HepG2 (cell line): Measurements from ENCODE around the gene EMILIN1. TPM values are rescaled to one million over a fixed set of nuclear protein-coding genes. Genes with fewer than 3 reads are reported as not detected.

Experiments used
- ASH2L ChIP-seq: fragments of 300-600, 200-600 bp; sonication (generic); IDR thresholded peaks from 2 replicates; pipeline ENCODE4 v1.7.0; 2017; ENCODE audit warnings: low read depth, mild to moderate bottlenecking, moderate library complexity, mixed read lengths, low read length; ENCODE audit not compliant: insufficient read length
- CBX1 ChIP-seq: IDR thresholded peaks from one replicate; pipeline ENCODE4 v1.6.1; 2016; ENCODE audit warnings: antibody characterized with exemption, low read depth
- GLI4 ChIP-seq: sonication (generic); formaldehyde crosslinking; IDR thresholded peaks from 2 replicates; pipeline ENCODE4 v1.5.1; 2020; ENCODE audit warnings: missing genetic modification reagents, mild to moderate bottlenecking, moderate library complexity, borderline replicate concordance
- TCF7 ChIP-seq: sonication (generic); IDR thresholded peaks from 2 replicates; pipeline ENCODE4 v1.6.1; 2016; ENCODE audit warnings: antibody characterized with exemption, low read depth
- ZFP36L1 ChIP-seq: sonication (generic); formaldehyde crosslinking; IDR thresholded peaks from 2 replicates; pipeline ENCODE4 v1.8.0; 2022; ENCODE audit warnings: mild to moderate bottlenecking, missing genetic modification reagents, moderate library complexity
- ZNF607 ChIP-seq: sonication (generic); formaldehyde crosslinking; IDR thresholded peaks from 2 replicates; pipeline ENCODE4 v1.5.1; 2020; ENCODE audit warnings: missing genetic modification reagents, mild to moderate bottlenecking, borderline replicate concordance
- ZNF678 ChIP-seq: sonication (generic); formaldehyde crosslinking; IDR thresholded peaks from 2 replicates; pipeline ENCODE4 v1.4.0; 2020; ENCODE audit warnings: mild to moderate bottlenecking, missing genetic modification reagents
- polyA plus RNA-seq, 8 experiments: library from polyadenylated mRNA; depleted of rRNA in 3 of 8; stranded (reverse) in 7 of 8; unstranded in 1 of 8; fragments of >200 nt; fragmentation: Illumina TruSeq in 4 of 8; extraction: Trizol in 4 of 8; gene quantifications; 2 replicates each; pipeline versions ENCODE4 v1.2.1 to v1.2.3, GENCODE V29; 2011 to 2016; ENCODE audit warnings: low read depth in 4 of 8, missing spikeins in 1 of 8, mixed read lengths in 1 of 8; ENCODE audit not compliant: insufficient read depth in 1 of 8
- total RNA-seq, 5 experiments: library from RNA; depleted of rRNA; stranded (reverse); fragments of >200 nt; fragmentation: Illumina TruSeq; extraction: Trizol; gene quantifications; 2 replicates each; pipeline ENCODE4 v1.2.3, GENCODE V29; 2016; ENCODE audit warnings: low read depth in 1 of 5
- TF ChIP-seq, protein P1 (sequence below): sonication (generic); formaldehyde crosslinking; IDR thresholded peaks from 2 replicates; pipeline ENCODE4 v1.4.0; 2020; ENCODE audit warnings: mild to moderate bottlenecking, missing genetic modification reagents
- TF ChIP-seq, protein P2 (sequence below): sonication (generic); formaldehyde crosslinking; IDR thresholded peaks from 2 replicates; pipeline ENCODE4 v1.9.0; 2021; ENCODE audit warnings: missing genetic modification reagents, mild to moderate bottlenecking, borderline replicate concordance

The EMILIN1 gene
- total and polyA plus RNA-seq, 2 of the 13 experiments (the other 11 are each of a cell fraction or from before 2014, with no cell fraction given), result 8.1 to 9.7 TPM

DNA sequence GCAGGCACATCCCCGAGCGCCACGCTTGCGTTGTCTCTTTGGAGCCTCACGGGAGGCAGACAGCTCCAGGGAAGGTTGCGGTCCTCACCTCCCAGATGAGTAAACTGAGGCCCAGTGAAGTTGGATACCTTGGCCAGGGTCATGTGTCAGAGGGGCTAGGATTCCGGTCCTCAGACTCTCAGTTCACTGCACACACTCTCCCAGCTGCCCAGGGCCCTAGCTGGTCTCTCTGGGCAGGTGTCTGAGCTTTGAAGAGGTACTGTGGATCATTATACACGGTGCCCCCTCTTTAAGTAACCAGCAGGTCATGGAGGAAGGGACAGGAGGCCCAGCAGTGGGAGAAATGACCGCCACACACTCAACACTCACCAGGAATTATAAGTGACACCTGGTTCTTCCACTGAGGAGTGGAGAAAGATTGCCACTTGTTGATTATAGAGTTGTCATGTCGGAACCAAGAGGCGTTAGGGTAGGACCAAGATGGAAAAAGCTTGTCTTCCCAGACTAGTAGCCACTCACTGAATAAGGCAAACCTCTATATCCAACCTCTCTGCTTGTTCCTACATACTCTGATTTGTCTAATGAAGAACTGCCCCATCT lies 45.1 kb upstream of the EMILIN1 start (continued):
- TF ChIP-seq GLI4 (peak; percentile 6; the same call in 1 of the 2 replicates), ASH2L (peak; percentile 11), ZNF607 (CRISPR knock-in tag) (peak; percentile 81), ZNF678 (0 out of 2 replicates have a peak, but pooled peaks have one; percentile 24), CBX1 (peak; percentile 51), TCF7 (no peak), ZFP36L1 (CRISPR knock-in tag) (0 out of 2 replicates have a peak, but pooled peaks have one; percentile 28)
- TF ChIP-seq, protein P1, sequence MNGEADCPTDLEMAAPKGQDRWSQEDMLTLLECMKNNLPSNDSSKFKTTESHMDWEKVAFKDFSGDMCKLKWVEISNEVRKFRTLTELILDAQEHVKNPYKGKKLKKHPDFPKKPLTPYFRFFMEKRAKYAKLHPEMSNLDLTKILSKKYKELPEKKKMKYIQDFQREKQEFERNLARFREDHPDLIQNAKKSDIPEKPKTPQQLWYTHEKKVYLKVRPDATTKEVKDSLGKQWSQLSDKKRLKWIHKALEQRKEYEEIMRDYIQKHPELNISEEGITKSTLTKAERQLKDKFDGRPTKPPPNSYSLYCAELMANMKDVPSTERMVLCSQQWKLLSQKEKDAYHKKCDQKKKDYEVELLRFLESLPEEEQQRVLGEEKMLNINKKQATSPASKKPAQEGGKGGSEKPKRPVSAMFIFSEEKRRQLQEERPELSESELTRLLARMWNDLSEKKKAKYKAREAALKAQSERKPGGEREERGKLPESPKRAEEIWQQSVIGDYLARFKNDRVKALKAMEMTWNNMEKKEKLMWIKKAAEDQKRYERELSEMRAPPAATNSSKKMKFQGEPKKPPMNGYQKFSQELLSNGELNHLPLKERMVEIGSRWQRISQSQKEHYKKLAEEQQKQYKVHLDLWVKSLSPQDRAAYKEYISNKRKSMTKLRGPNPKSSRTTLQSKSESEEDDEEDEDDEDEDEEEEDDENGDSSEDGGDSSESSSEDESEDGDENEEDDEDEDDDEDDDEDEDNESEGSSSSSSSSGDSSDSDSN (CRISPR knock-in tag), result peak; percentile 5
- TF ChIP-seq, protein P2, sequence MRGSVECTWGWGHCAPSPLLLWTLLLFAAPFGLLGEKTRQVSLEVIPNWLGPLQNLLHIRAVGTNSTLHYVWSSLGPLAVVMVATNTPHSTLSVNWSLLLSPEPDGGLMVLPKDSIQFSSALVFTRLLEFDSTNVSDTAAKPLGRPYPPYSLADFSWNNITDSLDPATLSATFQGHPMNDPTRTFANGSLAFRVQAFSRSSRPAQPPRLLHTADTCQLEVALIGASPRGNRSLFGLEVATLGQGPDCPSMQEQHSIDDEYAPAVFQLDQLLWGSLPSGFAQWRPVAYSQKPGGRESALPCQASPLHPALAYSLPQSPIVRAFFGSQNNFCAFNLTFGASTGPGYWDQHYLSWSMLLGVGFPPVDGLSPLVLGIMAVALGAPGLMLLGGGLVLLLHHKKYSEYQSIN (CRISPR knock-in tag), result no peak
